GM20000 (cell line): ENCODE results near the gene PARVA.

Experiments
- DNase-seq: peaks from one replicate; pipeline ENCODE4 v3.0.0; 2012; ENCODE audit warnings: low spot score
- CTCF ChIP-seq: IDR thresholded peaks from 2 replicates; pipeline ENCODE4 v1.5.1; 2012; ENCODE audit warnings: mild to moderate bottlenecking, control low read depth; ENCODE audit errors: extremely low read depth, missing control alignments

The PARVA gene

DNA sequence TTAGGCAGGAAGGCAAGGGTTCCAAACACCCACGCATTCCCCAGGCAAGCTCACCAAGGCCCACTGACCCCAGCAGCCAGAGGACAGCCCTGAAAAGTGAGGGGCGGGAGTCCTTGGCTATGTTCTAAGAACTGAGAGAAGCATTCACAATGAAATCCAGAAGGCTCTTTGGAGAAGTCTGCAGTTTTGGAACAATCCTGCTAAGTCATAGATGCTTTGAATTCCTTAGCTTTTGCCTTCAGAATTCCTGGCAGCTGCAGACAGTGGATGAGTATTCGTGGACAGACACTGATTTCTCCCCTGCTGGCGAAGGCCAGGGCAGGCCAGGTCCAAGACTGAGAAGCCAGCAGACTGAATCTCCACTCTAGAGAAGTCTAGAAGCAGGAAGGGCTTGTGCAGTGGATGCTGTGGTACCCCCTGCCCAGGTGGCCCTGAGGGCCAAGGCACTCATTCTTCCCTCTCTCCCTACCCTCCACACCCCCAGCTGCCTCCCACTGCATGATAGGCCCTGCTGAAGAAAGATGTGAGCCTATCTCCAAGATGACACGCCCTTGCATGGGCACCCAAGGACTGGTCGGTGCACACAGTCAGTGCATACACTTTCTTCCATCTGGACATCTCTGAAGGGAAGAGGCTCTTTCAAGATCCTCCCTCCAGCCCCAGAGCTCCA, 163.7 kb downstream of the PARVA start:
- no peak for DNase-seq
- TF ChIP-seq CTCF, result no peak

- no peak for TF ChIP-seq CTCF
- no peak for DNase-seq
These were observed 164.3 kb downstream of the PARVA start for GRCh38 chr11:12541583-12542151.

DNA sequence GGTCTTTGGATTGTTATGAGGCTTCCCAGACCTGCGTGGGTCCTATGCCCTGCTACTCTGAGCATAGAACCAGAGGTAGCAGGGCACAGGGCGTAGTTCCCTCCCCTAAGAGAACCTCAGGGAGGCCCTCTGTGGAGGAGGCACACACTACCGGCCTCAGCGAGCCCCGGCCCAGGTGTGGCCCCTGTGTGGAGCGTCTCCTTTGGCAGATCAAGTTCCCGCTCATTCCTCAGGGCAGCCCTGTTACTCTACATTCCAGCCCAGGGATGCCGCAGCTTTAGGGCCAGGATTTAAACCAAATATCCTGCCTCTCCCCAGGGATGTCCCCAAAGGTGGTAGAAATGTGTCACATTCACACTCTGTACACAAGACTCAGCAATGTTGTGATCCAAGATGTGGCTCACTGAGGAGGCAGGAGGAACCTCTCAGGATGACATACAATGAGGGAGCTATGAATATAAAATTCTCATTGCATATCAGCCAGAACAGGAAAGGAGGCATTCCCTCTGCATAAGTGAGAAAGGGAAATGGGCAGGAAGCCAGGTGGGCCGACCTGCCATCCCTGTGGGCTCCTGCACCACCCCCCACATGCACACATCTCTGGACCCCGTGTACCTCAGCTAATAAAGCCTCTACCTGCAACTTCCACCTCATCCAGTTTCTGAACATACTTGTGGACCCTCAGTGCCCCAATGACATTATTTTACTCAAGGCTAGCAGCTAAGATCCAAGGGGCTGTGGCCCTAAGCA, 165.0 kb downstream of the PARVA start:
- no peak for DNase-seq

GRCh38 chr11:12543596-12544415, 166.4 kb downstream of the PARVA start:
- no peak for DNase-seq
- no peak for TF ChIP-seq CTCF

More for the DNA sequence above, 165.0 kb downstream of the PARVA start:
- TF ChIP-seq CTCF, result no peak

DNA sequence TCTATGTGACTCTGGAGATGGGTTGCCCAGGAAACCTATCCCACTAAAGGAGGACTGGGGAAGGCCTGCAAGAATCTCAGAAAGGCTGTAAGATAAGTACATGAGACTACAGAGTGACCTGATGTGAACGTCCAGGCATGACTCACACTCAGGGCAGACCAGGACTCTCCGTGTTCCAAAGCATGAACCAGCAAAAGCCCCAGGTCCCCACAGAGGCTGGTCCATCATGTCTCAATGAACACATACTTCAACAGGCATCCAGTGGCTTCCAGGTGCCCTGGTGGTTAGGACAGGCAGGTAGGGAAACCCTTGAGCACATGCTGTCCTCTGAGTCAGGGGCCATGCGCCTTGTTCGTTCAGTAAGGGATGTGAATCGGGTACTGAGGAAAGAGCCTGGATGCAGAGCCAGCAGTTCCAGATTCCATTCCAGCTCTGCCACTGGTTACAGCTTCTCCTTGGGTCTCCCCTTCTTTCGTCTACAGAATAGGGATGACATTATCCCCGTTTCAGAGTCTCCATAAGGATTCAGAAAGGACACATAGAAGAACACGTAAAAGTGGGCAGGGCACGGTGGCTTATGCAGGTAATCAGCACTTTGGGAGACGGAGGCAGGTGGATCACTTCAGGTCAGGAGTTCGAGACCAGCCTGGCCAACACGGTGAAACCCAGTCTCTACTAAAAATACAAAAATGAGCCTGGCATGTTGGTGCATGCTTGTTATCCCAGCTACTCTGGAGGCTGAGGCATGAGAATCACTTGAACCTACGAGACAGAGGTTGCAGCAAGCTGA, 167.8 kb downstream of the PARVA start:
- no peak for DNase-seq
- no peak for TF ChIP-seq CTCF

- DNase-seq, result no peak
- TF ChIP-seq CTCF, result no peak
These were observed 168.8 kb downstream of the PARVA start for GRCh38 chr11:12546122-12546521.
